ENCODE results near the gene RNU7-1. TPM values are rescaled to one million over a fixed set of nuclear protein-coding genes. Genes with fewer than 3 reads are reported as not detected.

The RNU7-1 gene
- total and polyA plus RNA-seq, 9 of the 15 experiments (the other 6 are each of a cell fraction or from before 2014, with no cell fraction given), result not detected

DNA sequence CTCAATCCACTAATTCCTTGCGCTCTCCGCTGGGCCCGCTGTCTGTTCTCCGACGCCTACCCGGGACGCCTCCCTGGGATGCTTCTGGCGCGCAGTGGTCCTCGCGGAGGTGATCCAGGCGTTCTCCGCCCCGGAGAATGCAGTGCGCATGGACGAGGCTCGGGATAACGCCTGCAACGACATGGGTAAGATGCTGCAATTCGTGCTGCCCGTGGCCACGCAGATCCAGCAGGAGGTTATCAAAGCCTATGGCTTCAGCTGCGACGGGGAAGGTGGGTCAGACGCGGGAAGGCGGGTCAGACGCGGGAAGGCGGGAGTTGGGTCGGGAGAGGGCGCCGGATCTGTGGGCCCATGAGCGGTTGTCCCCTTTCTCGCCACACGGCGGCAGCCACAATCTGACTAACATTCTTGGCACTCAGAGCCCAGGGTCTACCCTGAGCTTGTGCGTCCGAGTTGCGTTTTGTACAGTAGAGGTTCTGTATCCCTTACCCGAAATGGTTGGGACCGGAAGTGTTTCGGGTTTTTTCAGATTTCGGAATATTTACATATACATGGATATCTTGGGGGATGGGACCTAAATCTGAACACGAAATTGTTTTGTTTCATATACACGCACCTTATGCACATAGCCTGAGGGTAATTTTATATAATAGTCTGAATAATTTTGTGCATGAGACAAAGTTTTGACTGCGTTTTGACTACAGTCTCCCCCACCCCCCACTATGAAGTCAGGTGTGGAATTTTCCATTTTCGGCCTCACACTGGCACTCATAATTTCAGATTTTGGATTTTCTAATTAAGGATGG, 968 bp downstream of the RNU7-1 start (continued):
- TF ChIP-seq, protein P1, sequence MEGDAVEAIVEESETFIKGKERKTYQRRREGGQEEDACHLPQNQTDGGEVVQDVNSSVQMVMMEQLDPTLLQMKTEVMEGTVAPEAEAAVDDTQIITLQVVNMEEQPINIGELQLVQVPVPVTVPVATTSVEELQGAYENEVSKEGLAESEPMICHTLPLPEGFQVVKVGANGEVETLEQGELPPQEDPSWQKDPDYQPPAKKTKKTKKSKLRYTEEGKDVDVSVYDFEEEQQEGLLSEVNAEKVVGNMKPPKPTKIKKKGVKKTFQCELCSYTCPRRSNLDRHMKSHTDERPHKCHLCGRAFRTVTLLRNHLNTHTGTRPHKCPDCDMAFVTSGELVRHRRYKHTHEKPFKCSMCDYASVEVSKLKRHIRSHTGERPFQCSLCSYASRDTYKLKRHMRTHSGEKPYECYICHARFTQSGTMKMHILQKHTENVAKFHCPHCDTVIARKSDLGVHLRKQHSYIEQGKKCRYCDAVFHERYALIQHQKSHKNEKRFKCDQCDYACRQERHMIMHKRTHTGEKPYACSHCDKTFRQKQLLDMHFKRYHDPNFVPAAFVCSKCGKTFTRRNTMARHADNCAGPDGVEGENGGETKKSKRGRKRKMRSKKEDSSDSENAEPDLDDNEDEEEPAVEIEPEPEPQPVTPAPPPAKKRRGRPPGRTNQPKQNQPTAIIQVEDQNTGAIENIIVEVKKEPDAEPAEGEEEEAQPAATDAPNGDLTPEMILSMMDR (IDR thresholded peaks at IDR 0.05 in 2 of 3, conservative IDR thresholded peaks at IDR 0.05 in 1 of 3; ENCODE audit: insufficient read depth in 2 of 3, low read depth in 1 of 3, low read length in 3 of 3), result peak; percentile 84 to 98 (median 92); a peak in 5 of 6 replicates
- TF ChIP-seq ETS2 (tag; IDR thresholded peaks at IDR 0.05; ENCODE audit: borderline replicate concordance, poor library complexity, severe bottlenecking) (no peak), ZNF197 (CRISPR knock-in tag; IDR thresholded peaks at IDR 0.05; ENCODE audit: low read depth) (no peak), FIP1L1 (IDR thresholded peaks at IDR 0.05; ENCODE audit: low read depth, low read length, poor library complexity, severe bottlenecking) (peak; percentile 99)
- TF ChIP-seq, protein P2, sequence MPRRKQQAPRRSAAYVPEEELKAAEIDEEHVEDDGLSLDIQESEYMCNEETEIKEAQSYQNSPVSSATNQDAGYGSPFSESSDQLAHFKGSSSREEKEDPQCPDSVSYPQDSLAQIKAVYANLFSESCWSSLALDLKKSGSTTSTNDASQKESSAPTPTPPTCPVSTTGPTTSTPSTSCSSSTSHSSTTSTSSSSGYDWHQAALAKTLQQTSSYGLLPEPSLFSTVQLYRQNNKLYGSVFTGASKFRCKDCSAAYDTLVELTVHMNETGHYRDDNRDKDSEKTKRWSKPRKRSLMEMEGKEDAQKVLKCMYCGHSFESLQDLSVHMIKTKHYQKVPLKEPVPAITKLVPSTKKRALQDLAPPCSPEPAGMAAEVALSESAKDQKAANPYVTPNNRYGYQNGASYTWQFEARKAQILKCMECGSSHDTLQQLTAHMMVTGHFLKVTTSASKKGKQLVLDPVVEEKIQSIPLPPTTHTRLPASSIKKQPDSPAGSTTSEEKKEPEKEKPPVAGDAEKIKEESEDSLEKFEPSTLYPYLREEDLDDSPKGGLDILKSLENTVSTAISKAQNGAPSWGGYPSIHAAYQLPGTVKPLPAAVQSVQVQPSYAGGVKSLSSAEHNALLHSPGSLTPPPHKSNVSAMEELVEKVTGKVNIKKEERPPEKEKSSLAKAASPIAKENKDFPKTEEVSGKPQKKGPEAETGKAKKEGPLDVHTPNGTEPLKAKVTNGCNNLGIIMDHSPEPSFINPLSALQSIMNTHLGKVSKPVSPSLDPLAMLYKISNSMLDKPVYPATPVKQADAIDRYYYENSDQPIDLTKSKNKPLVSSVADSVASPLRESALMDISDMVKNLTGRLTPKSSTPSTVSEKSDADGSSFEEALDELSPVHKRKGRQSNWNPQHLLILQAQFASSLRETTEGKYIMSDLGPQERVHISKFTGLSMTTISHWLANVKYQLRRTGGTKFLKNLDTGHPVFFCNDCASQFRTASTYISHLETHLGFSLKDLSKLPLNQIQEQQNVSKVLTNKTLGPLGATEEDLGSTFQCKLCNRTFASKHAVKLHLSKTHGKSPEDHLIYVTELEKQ (CRISPR knock-in tag; IDR thresholded peaks at IDR 0.05), result no peak
- TF ChIP-seq, protein P3, sequence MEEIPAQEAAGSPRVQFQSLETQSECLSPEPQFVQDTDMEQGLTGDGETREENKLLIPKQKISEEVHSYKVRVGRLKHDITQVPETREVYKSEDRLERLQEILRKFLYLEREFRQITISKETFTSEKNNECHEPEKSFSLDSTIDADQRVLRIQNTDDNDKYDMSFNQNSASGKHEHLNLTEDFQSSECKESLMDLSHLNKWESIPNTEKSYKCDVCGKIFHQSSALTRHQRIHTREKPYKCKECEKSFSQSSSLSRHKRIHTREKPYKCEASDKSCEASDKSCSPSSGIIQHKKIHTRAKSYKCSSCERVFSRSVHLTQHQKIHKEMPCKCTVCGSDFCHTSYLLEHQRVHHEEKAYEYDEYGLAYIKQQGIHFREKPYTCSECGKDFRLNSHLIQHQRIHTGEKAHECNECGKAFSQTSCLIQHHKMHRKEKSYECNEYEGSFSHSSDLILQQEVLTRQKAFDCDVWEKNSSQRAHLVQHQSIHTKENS (CRISPR knock-in tag; IDR thresholded peaks at IDR 0.05), result no peak
- TF ChIP-seq, protein P4, sequence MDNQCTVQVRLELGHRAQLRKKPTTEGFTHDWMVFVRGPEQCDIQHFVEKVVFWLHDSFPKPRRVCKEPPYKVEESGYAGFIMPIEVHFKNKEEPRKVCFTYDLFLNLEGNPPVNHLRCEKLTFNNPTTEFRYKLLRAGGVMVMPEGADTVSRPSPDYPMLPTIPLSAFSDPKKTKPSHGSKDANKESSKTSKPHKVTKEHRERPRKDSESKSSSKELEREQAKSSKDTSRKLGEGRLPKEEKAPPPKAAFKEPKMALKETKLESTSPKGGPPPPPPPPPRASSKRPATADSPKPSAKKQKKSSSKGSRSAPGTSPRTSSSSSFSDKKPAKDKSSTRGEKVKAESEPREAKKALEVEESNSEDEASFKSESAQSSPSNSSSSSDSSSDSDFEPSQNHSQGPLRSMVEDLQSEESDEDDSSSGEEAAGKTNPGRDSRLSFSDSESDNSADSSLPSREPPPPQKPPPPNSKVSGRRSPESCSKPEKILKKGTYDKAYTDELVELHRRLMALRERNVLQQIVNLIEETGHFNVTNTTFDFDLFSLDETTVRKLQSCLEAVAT (IDR thresholded peaks at IDR 0.05), result peak in 1 of 2 experiments; percentile 80; a peak in 1 of 4 replicates

All from K562 (cell line).